ENCODE data around the gene GLI3.

DNA sequence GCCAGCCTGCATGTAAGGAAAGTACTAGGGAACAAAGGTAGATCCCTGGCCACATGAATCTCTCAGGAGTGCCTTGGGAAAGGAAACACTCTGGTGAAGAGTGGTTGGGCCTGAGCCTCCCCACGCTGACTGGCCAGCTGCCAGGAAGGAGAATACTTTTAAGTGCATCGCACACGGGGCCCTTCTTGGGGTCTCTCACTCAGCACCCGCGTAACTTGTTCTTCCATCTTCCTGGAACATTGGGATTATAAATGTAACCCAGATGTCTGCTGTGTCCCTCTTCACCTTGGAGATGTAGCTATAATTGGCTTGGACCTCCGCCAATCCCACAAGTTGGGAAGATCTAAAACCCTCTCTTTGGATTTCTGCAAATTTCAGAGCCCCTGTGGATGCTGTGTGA lies 4.4 kb upstream of the GLI3 start:
- no peak for TF ChIP-seq CTBP1 (IDR thresholded peaks at IDR 0.05; ENCODE audit: borderline replicate concordance)
- no peak for TF ChIP-seq ELF4 (IDR thresholded peaks at IDR 0.05)
- no peak for TF ChIP-seq BHLHE40 (IDR thresholded peaks at IDR 0.05; ENCODE audit: borderline replicate concordance)
- TF ChIP-seq ARNT (IDR thresholded peaks at IDR 0.05): no peak
- no peak for TF ChIP-seq FOXM1 (IDR thresholded peaks at IDR 0.05; ENCODE audit: borderline replicate concordance)
- TF ChIP-seq SUZ12 (IDR thresholded peaks at IDR 0.05): no peak
- TF ChIP-seq PKNOX1 (IDR thresholded peaks at IDR 0.05): no peak
- no peak for TF ChIP-seq TARDBP (IDR thresholded peaks at IDR 0.05)
- TF ChIP-seq FOXA1 (IDR thresholded peaks at IDR 0.05): no peak
